GM23338 (cell line): ENCODE measurements around the gene CBLN3. TPM values are rescaled to one million over a fixed set of nuclear protein-coding genes. Genes with fewer than 3 reads are reported as not detected.

Experiments
- ATAC-seq: fragments of 200-7000 bp; cut with Tn5 transposase; 3 replicates; pipeline ENCODE4 v1.9.1; 2020
- DNase-seq: peaks from one replicate; pipeline ENCODE4 v3.0.0-alpha.2; 2015; ENCODE audit warnings: low spot score
- H2AFZ ChIP-seq: fragments of 200-600 bp; sonication (generic); 2 replicates; pipeline ENCODE4 v1.8.0; 2016; ENCODE audit warnings: antibody characterized with exemption, mild to moderate bottlenecking, moderate library complexity
- H3F3A ChIP-seq: fragments of 200-600 bp; sonication (generic); replicated peaks from 2 replicates; pipeline ENCODE4 v1.8.0; 2017; ENCODE audit warnings: antibody characterized with exemption, mixed run types, low read depth
- H3K27ac ChIP-seq: fragments of 200-600 bp; sonication (generic); 2 replicates; pipeline ENCODE4 v1.6.1; 2016; ENCODE audit warnings: low read depth
- H3K27me3 ChIP-seq: fragments of 200-600 bp; sonication (generic); 2 replicates; pipeline ENCODE4 v1.8.0; 2016; ENCODE audit warnings: mild to moderate bottlenecking, mixed run types, moderate library complexity; ENCODE audit not compliant: insufficient read depth
- H3K36me3 ChIP-seq: fragments of 200-600 bp; sonication (generic); 2 replicates; pipeline ENCODE4 v1.8.0; 2016; ENCODE audit warnings: mild to moderate bottlenecking; ENCODE audit not compliant: insufficient read depth
- H3K4me1 ChIP-seq: fragments of 200-600 bp; sonication (generic); 2 replicates; pipeline ENCODE4 v1.8.0; 2016; ENCODE audit warnings: mild to moderate bottlenecking, moderate library complexity; ENCODE audit not compliant: insufficient read depth
- H3K4me2 ChIP-seq: fragments of 200-600 bp; sonication (generic); 2 replicates; pipeline ENCODE4 v1.7.1; 2017; ENCODE audit warnings: mixed run types
- H3K4me3 ChIP-seq: fragments of 200-600 bp; sonication (generic); 2 replicates; pipeline ENCODE4 v1.6.1; 2016; ENCODE audit warnings: mixed run types
- H3K79me2 ChIP-seq: fragments of 200-600 bp; sonication (generic); replicated peaks from 2 replicates; pipeline ENCODE4 v1.8.0; 2017; ENCODE audit warnings: mild to moderate bottlenecking; ENCODE audit not compliant: insufficient read depth
- H3K9me2 ChIP-seq: fragments of 200-600 bp; sonication (generic); 2 replicates; pipeline ENCODE4 v1.8.0; 2017; ENCODE audit not compliant: insufficient read depth
- H4K20me1 ChIP-seq: fragments of 200-600 bp; sonication (generic); replicated peaks from 2 replicates; pipeline ENCODE4 v1.8.0; 2017; ENCODE audit warnings: mild to moderate bottlenecking; ENCODE audit not compliant: insufficient read depth
- H3K27ac Mint-ChIP-seq: 2 replicates; pipeline ENCODE4 v1.8.0; 2020; ENCODE audit warnings: inconsistent platforms, mild to moderate bottlenecking, moderate library complexity, mixed read lengths
- H3K27me3 Mint-ChIP-seq: 3 replicates; pipeline ENCODE4 v1.8.0; 2022; ENCODE audit warnings: low read depth, mild to moderate bottlenecking, moderate library complexity, mixed read lengths, inconsistent platforms; ENCODE audit not compliant: insufficient read depth, poor library complexity
- H3K36me3 Mint-ChIP-seq: 3 replicates; pipeline ENCODE4 v1.8.0; 2021; ENCODE audit warnings: low read depth, mild to moderate bottlenecking, inconsistent platforms, moderate library complexity, mixed read lengths
- H3K4me1 Mint-ChIP-seq: 3 replicates; pipeline ENCODE4 v1.8.0; 2020; ENCODE audit warnings: mild to moderate bottlenecking, inconsistent platforms, mixed read lengths
- H3K4me3 Mint-ChIP-seq: 3 replicates; pipeline ENCODE4 v1.8.0; 2021; ENCODE audit warnings: moderate library complexity, mild to moderate bottlenecking, inconsistent platforms, mixed read lengths
- H3K9me3 Mint-ChIP-seq: 3 replicates; pipeline ENCODE4 v1.8.0; 2020; ENCODE audit warnings: moderate library complexity, mild to moderate bottlenecking, inconsistent platforms, mixed read lengths
- CREB1 ChIP-seq: fragments of 250-450 bp; sonication (Bioruptor Pico); IDR thresholded peaks from 2 replicates; pipeline ENCODE4 v1.5.0; 2020; ENCODE audit warnings: low read depth, mild to moderate bottlenecking, moderate library complexity
- CTCF ChIP-seq, 2 experiments: fragments of 200-600 bp in 1 of 2; sonication (generic) in 1 of 2; conservative IDR thresholded peaks; 2 replicates each; pipeline versions ENCODE4 v1.5.1 to v1.6.1; 2016 to 2017; ENCODE audit warnings: antibody characterized with exemption in 2 of 2, low read depth in 2 of 2, mild to moderate bottlenecking in 2 of 2, moderate library complexity in 1 of 2
- ETS1 ChIP-seq: IDR thresholded peaks from 2 replicates; pipeline ENCODE4 v1.6.1; 2016; ENCODE audit warnings: antibody characterized with exemption
- EZH2 ChIP-seq: fragments of 200-600 bp; sonication (generic); IDR thresholded peaks from one replicate; pipeline ENCODE4 v1.8.0; 2017; ENCODE audit warnings: antibody characterized with exemption, mild to moderate bottlenecking, low read depth; ENCODE audit not compliant: unreplicated experiment
- EZH2phosphoT487 ChIP-seq: fragments of 200-600 bp; sonication (generic); IDR thresholded peaks from one replicate; pipeline ENCODE4 v1.8.1; 2018; ENCODE audit warnings: antibody characterized with exemption; ENCODE audit not compliant: unreplicated experiment
- JUNB ChIP-seq: IDR thresholded peaks from one replicate; pipeline ENCODE4 v1.6.1; 2016; ENCODE audit warnings: antibody characterized with exemption; ENCODE audit not compliant: unreplicated experiment
- NANOG ChIP-seq: IDR thresholded peaks from 2 replicates; pipeline ENCODE4 v1.6.1; 2016; ENCODE audit warnings: antibody characterized with exemption, borderline replicate concordance
- POLR2AphosphoS5 ChIP-seq: IDR thresholded peaks from 2 replicates; pipeline ENCODE4 v1.6.1; 2016; ENCODE audit warnings: antibody characterized with exemption, low read depth
- REST ChIP-seq: IDR thresholded peaks from one replicate; pipeline ENCODE4 v1.6.1; 2018; ENCODE audit warnings: antibody characterized with exemption; ENCODE audit not compliant: unreplicated experiment
- STAT1 ChIP-seq: IDR thresholded peaks from one replicate; pipeline ENCODE4 v1.6.1; 2016; ENCODE audit warnings: antibody characterized with exemption; ENCODE audit not compliant: unreplicated experiment
- ZNF114 ChIP-seq: fragments of 250-450 bp; sonication (Bioruptor Pico); IDR thresholded peaks from 2 replicates; pipeline ENCODE4 v1.5.0; 2020; ENCODE audit warnings: mild to moderate bottlenecking, moderate library complexity
- ZNF331 ChIP-seq: fragments of 250-450 bp; sonication (Bioruptor Pico); IDR thresholded peaks from 2 replicates; pipeline ENCODE4 v1.5.0; 2020; ENCODE audit warnings: low read depth, mild to moderate bottlenecking, moderate library complexity
- polyA plus RNA-seq: library from polyadenylated mRNA; unstranded; fragments of >200 nt; fragmentation: Nextera tagmentation; extraction: Ambion mirVana; gene quantifications from 2 replicates; pipeline ENCODE4 v1.2.1, GENCODE V29; 2016
- total RNA-seq: library from RNA; depleted of rRNA; stranded (reverse); fragments of >200 nt; shearing (Covaris generic); gene quantifications from 2 replicates; pipeline ENCODE4 v1.2.3, GENCODE V29; 2014

The CBLN3 gene
- total and polyA plus RNA-seq, 2 experiments from 2014 or later: 0.07 to 0.19 TPM

- TF ChIP-seq ETS1 (no peak), POLR2AphosphoS5 (peak; percentile 41), EZH2phosphoT487 (no peak), EZH2 (no peak)
Observed at GRCh38 chr14:24398653-24399446, 30.6 kb downstream of the CBLN3 start, which contains the start of gene NYNRIN (continued).

- peaks cover 49% of the 10 kb centered on the region for H3K4me1 Mint-ChIP-seq
- Histone ChIP-seq H3K9me2 (no peaks in the 10 kb centered on the region), H4K20me1 (no peaks in the 10 kb centered on the region; the same call in 1 of the 2 replicates), H3K36me3 (no peaks in the 10 kb centered on the region), H3K4me2 (peak overlapping the region; percentile 97), H2AFZ (peak overlapping the region; percentile 63), H3F3A (no peaks in the 10 kb centered on the region), H3K4me1 (peaks cover 15% of the 10 kb centered on the region; the same call in 1 of the 2 replicates), H3K27ac (no peak overlapping the region), H3K4me3 (peak overlapping the region; percentile 86), H3K27me3 (peaks cover 18% of the 10 kb centered on the region; the same call in 1 of the 2 replicates), H3K79me2 (no peaks in the 10 kb centered on the region)
- H3K9me3 Mint-ChIP-seq: no peaks in the 10 kb centered on the region
- peak; percentile 85 for DNase-seq
- ATAC-seq: peak; percentile 83
- no peaks in the 10 kb centered on the region for H3K36me3 Mint-ChIP-seq
- peak overlapping the region; percentile 36 for H3K4me3 Mint-ChIP-seq
- no peak overlapping the region for H3K27ac Mint-ChIP-seq
- TF ChIP-seq EZH2: no peak
- TF ChIP-seq CREB1 (CRISPR knock-in tag): 0 out of 2 replicates have a peak, but pooled peaks have one; percentile 3
- H3K27me3 Mint-ChIP-seq: peaks cover 14% of the 10 kb centered on the region
Observed at GRCh38 chr14:24398293-24398652, 31.2 kb downstream of the CBLN3 start.

- peaks cover 18% of the 10 kb centered on the region; the same call in 1 of the 2 replicates for H3K27me3 ChIP-seq
- no peak for DNase-seq
- peak overlapping the region; percentile 86 for H3K4me3 ChIP-seq
- peaks cover 15% of the 10 kb centered on the region; the same call in 1 of the 2 replicates for H3K4me1 ChIP-seq
- H3K9me3 Mint-ChIP-seq: no peaks in the 10 kb centered on the region
- peak; percentile 4 for ATAC-seq
- H3K4me3 Mint-ChIP-seq: peak overlapping the region; percentile 36; the same call in 2 of the 3 replicates
- H3K9me2 ChIP-seq: no peaks in the 10 kb centered on the region
- no peaks in the 10 kb centered on the region for H3K36me3 Mint-ChIP-seq
- H3F3A ChIP-seq: no peaks in the 10 kb centered on the region
- no peak overlapping the region for H3K27ac ChIP-seq
- peaks cover 46% of the 10 kb centered on the region for H3K4me1 Mint-ChIP-seq
- peaks cover 14% of the 10 kb centered on the region for H3K27me3 Mint-ChIP-seq
- H3K79me2 ChIP-seq: no peaks in the 10 kb centered on the region
- H3K36me3 ChIP-seq: no peaks in the 10 kb centered on the region
- peak overlapping the region; percentile 97 for H3K4me2 ChIP-seq
- no peak overlapping the region for H3K27ac Mint-ChIP-seq
- peak overlapping the region; percentile 63 for H2AFZ ChIP-seq
- no peaks in the 10 kb centered on the region; the same call in 1 of the 2 replicates for H4K20me1 ChIP-seq
- TF ChIP-seq CTCF (conservative IDR thresholded peaks at IDR 0.05; ENCODE audit: low read depth in 2 of 2) (no peak), STAT1 (no peak), EZH2phosphoT487 (no peak), ZNF114 (no peak), JUNB (no peak), ZNF331 (CRISPR knock-in tag) (no peak), NANOG (no peak), CREB1 (CRISPR knock-in tag) (no peak), REST (no peak)
Observed at GRCh38 chr14:24397639-24398292, 31.7 kb downstream of the CBLN3 start.
